GM18870 (cell line): ENCODE data around the gene CBX6.
"Not testable (repeated sequence)": the region's sequence is repeated elsewhere in the genome, so short reads cannot be mapped to it uniquely, and the experiment has no call there.

Experiments
- ATAC-seq: cut with Tn5 transposase; IDR thresholded peaks from one replicate; pipeline ENCODE4 v1.9.1; 2021; ENCODE audit warnings: moderate library complexity; ENCODE audit not compliant: unreplicated experiment

The CBX6 gene

GRCh38 chr22:38872172-38872830 lies at the start of gene CBX6:
Gene CBX6, minus strand, starts transcription at chr22:38872216. Its CDS starts 26 bp downstream, at chr22:38872190.
- no peak for ATAC-seq

GRCh38 chr22:38921806-38922205 lies 49.8 kb upstream of the CBX6 start:
- ATAC-seq, result no peak

GRCh38 chr22:38921120-38921519 lies 49.1 kb upstream of the CBX6 start:
- ATAC-seq, result no peak

GRCh38 chr22:38919631-38920190 lies 47.7 kb upstream of the CBX6 start:
- no peak for ATAC-seq

- ATAC-seq, result no peak
These were observed 39.4 kb upstream of the CBX6 start for GRCh38 chr22:38911434-38911833.

- no peak for ATAC-seq
These were observed 35.8 kb upstream of the CBX6 start for GRCh38 chr22:38907767-38908166.

GRCh38 chr22:38906052-38906451 lies 34.0 kb upstream of the CBX6 start:
- ATAC-seq, result no peak

- not testable (repeated sequence) for ATAC-seq
These were observed 32.1 kb upstream of the CBX6 start for GRCh38 chr22:38904052-38904617.

GRCh38 chr22:38901111-38901641 lies 29.2 kb upstream of the CBX6 start:
- no peak for ATAC-seq

GRCh38 chr22:38900677-38901076 lies 28.7 kb upstream of the CBX6 start:
- ATAC-seq, result no peak

- no peak for ATAC-seq
These were observed 19.2 kb upstream of the CBX6 start for GRCh38 chr22:38891256-38891655.

GRCh38 chr22:38890377-38890776 lies 18.4 kb upstream of the CBX6 start:
- ATAC-seq, result no peak

- no peak for ATAC-seq
These were observed 14.3 kb upstream of the CBX6 start for GRCh38 chr22:38886333-38886732.

GRCh38 chr22:38882972-38883622 lies 11.1 kb upstream of the CBX6 start:
- ATAC-seq, result no peak

GRCh38 chr22:38881997-38882879 lies 10.2 kb upstream of the CBX6 start:
- ATAC-seq, result no peak

GRCh38 chr22:38881464-38881871 lies 9.5 kb upstream of the CBX6 start:
- no peak for ATAC-seq

GRCh38 chr22:38879961-38880360 lies 7.9 kb upstream of the CBX6 start:
- no peak for ATAC-seq

GRCh38 chr22:38879108-38879729 lies 7.2 kb upstream of the CBX6 start:
- no peak for ATAC-seq

GRCh38 chr22:38878001-38878400 lies 6.0 kb upstream of the CBX6 start:
- no peak for ATAC-seq

GRCh38 chr22:38874529-38875222 lies 2.7 kb upstream of the CBX6 start:
- no peak for ATAC-seq
